Eye (tissue), 1 donor: ENCODE results near the gene DCST2.

Experiments used
- DNase-seq: peaks from one replicate; pipeline ENCODE4 v3.0.0-alpha.2; 2015

Gene DCST2

DNA sequence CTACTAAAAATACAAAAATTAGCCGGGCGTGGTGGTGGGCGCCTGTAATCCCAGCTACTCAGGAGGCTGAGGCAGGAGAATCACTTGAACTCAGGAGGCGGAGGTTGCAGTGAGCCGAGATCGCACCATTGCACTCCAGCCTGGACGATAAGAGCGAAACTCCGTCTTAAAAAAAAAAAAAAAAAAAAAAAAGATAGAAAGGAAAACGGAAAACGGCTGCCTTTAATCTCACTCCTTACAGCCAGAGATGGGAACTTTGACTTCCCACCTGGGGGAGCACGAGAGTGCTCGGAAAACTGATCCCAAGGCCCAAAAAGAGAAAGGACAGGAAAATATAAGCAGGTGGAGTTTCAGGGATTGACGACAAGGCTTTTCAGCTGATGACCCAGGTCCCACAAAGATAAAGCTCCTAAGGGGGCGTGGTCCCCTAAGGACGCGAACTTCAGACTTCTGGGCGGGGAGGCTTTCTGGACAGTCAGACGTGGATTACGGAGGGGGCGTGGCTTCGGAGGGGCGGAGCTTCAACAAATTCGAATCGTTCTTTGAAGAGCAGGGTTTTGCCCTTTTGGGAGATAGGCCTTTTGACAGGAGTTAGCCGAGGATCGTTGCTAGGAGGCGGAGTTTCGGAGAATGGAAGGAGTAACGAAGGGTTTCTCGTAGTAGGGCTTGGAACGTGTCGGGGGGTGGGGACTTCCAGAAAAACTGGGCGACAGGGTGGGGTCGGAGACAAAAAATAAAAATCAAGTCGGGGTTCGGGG is 60.1 kb downstream of the DCST2 start:
- DNase-seq: peak; percentile 97

DNA sequence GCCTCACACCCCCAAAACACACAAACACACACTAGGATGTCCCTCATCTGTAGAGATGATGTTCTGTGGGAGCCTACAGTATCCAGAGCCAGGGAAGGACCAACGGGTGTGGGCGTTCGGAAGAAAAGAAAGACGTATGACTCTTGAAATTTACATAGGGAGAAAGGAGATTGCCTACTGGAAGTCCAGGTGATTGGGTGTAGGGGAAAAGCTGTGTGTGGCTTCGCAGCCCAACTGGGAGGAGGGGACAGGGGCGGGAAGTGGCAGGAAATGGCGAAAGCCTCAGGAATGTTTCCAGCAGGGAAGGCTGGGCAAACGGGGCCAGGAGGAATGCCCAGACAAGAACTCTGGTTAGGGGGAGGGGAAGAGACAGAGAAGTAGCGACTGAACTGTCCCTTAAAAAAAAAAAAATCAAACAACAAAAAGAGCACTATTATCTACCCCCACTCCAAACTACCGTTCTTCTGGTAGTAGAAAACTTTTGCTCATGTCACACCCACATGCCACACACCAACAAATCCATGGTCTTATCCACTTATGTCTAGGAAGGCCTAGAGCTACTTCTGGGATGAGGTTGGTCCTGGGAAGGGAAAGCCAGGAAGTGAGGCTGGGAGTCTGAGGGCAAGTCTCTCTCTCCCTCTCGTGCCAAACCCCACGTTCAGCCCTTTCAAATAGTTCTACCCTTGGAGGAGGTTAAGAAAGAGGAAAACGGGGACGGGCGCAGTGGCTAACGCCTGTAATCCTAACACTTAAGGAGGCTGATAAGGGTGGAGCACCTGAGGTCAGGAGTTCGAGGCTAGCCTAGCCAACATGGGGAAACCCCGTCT is 60.9 kb downstream of the DCST2 start:
- peak; percentile 56 for DNase-seq

DNA sequence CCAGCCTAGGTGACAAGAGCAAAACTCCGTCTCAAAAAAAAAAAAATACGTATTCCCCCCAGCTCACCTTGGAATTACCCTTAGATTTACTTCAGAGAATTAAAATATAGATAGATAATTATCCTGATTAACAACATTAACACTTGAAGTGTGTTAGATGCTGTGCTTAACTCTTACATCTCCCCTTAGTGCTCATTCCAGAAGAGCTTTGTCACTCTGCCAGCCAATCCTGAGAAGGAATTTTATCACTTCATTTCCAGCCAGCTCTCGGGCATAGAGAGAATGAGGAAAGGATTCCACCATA is 61.4 kb downstream of the DCST2 start:
- DNase-seq: no peak

DNA sequence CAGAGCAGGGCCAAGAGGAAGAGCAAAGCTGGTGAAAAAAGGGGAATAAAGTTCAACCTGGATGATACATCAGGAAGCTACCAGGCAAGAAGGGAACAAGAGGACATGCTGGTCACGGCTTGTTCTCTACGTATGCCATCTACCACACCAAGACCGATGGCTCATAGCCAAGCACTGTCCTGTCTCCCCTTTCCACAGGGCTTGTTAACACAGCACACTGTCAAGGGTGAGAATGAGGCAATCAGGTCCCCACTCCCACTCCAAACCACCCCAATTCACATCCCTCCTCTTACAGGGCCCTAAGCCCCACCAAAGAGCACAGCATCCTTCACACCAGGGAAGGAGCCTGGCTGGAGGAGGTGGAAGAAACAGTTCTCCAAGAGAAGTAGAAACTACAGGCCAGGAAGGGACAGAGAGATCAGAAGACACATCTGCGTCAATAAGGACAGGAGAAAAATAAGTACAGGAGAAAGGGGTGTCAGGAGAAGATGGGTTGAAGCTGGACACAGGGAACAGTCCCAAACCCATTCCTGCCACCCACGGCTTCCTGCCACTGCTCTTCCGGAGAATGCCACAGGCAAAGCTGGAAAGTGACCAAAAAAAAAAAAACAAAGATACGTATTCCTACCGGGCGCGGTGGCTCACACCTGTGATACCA is 62.1 kb downstream of the DCST2 start:
- DNase-seq: no peak

DNA sequence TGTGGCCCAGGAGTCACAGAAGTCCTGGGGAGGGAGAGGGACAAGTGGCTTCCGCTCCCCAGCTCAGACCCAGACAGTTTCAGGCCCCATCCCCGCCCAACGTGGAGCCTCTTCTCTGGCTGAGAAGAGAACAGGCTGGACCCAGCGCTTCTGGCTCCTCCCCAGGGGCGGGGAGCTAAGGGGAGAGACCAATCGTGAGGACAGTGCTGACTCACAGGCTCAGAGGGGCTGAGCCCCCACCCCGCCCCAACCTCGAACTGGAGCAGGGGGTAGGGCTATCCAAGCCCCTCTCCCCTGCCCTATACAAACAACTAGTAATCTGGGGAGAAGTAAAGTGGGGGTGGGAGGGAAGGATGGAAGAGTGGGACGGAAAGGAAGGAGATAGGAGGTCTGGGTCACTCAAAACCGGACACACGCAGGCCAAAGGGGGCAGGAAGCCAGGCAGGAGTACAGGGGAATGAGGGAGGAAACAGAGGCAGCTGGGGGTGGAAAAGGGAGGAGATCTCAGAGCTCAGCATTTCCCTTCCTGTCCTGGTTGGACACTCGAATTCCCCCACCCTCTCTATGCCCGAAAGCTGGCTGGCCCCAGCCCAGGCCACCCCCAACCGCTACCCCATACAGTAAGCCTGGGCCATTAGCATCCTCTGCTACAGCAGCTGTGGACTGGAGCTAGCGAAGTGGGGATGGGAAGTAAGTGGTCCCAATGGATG is 62.8 kb downstream of the DCST2 start, which contains the start of gene SHC1:
TSS of gene SHC1 (minus strand) at position 117 of the 710 bp plus-strand sequence. CDS start 221 bp downstream, outside the sequence.
- peak; percentile 95 for DNase-seq

DNA sequence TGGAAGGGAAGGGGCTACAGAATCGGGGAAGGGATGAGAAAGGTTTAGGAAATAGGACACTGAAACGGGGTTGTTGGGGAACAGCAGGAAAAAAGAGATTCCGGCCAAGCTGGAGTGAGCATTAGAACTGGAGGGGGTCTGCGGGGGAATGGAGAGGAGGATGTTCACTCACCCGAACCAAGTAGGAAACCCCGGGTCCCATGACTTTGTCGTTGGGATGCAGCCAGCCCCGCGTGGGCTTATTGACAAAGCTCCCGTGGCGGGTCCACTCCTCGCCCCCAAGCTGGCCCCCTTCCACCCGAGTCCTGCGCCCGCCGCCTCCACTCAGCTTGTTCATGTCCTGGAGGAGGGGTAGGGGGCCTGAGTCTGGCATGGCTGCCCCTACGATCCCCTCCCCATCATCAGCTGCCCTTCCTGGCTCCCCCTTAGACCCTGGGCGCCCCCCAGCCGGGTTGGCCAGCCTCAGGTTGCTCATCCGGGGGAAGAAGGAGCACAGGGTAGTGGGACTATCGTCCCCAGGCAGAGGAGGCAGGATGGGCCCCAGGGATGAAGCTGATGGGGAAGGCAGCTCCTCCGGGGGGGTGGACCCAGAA is 63.6 kb downstream of the DCST2 start:
- peak; percentile 53 for DNase-seq

DNA sequence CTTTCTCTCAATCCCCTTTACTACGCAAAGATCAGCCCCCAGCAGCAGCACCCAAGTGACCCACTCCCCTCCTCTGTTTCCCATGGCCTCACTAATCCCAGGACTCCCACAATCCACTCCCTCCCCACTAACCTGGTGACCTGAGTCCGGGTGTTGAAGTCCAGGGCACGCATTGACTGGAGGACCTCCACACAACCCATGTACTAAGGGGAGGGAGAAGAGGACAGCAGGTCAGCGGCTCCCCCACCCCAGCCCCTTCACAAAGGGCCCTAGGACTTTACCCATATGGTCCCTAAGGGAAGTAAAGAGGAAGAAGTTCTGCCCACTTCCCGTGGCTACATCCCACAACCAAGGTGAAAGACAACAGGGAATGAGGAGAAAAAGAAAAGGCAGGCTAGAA is 64.3 kb downstream of the DCST2 start:
- no peak for DNase-seq

DNA sequence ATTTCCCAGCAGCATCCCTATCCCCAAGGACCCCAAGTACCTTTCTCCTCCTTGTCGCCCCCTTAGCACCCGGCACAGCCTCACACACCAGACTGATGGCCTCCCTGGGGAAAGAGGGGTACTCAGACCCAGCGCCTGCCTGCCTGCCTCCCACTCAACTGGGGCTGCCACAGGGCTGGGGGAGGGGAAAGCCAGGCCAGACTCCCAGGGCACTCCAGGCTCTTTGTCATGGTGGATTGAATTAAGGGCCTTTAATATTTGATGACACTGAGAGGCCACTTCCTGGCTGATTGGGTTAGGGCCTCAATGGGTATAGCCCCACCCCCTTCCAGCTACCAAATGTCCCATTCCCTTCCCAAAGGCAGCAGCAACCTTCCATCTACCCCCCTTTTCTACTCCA is 64.8 kb downstream of the DCST2 start:
- peak; percentile 76 for DNase-seq
